Activated CD8-positive, alpha-beta memory T cell treated with anti-CD3 and anti-CD28 coated beads, Interleukin-2, amount 10 ng/mL, durations not matched to agents 7 days and 5 days (primary cell): ENCODE results near the gene UBA52. TPM values are rescaled to one million over a fixed set of nuclear protein-coding genes. Genes with fewer than 3 reads are reported as not detected.
A peak's percentile ranks its signal among the peaks of the same experiment; 100 is the strongest.
"Not testable (repeated sequence)": the region's sequence is repeated elsewhere in the genome, so short reads cannot be mapped to it uniquely, and the experiment has no call there.

Source experiments
- ATAC-seq: fragments of 150-1000 bp; cut with Tn5 transposase; one replicate; pipeline ENCODE4 v1.10.0; 2021; ENCODE audit warnings: moderate library complexity
- CTCF ChIA-PET: fragments of 350-600 bp; sonication (Branson Sonifier 250); formaldehyde crosslinking; loops from one replicate; lab custom pipeline; 2021; ENCODE audit warnings: antibody characterized with exemption; lab: Charles Lee
- DNase-seq: peaks from one replicate; pipeline ENCODE4 v3.0.0-alpha.2; 2020
- H3K27ac Mint-ChIP-seq: one replicate; pipeline ENCODE4 v1.8.0; 2021; ENCODE audit warnings: mild to moderate bottlenecking, mixed read lengths
- H3K27me3 Mint-ChIP-seq: one replicate; pipeline ENCODE4 v1.8.0; 2021; ENCODE audit warnings: mixed read lengths
- H3K36me3 Mint-ChIP-seq: one replicate; pipeline ENCODE4 v1.8.0; 2021; ENCODE audit warnings: mild to moderate bottlenecking, mixed read lengths
- H3K4me1 Mint-ChIP-seq: one replicate; pipeline ENCODE4 v1.8.0; 2021; ENCODE audit warnings: mixed read lengths
- H3K4me3 Mint-ChIP-seq: one replicate; pipeline ENCODE4 v1.8.0; 2021; ENCODE audit warnings: mild to moderate bottlenecking, moderate library complexity, mixed read lengths
- H3K9me3 Mint-ChIP-seq: one replicate; pipeline ENCODE4 v1.8.0; 2022; ENCODE audit warnings: low read depth, mixed read lengths
- total RNA-seq, 2 experiments: library from RNA; stranded (reverse); gene quantifications; one replicate each; pipeline ENCODE4 v1.2.3, GENCODE V29; 2021

The UBA52 gene
- total RNA-seq, 2 experiments from 2014 or later, result 1,256 to 1,325 TPM

DNA sequence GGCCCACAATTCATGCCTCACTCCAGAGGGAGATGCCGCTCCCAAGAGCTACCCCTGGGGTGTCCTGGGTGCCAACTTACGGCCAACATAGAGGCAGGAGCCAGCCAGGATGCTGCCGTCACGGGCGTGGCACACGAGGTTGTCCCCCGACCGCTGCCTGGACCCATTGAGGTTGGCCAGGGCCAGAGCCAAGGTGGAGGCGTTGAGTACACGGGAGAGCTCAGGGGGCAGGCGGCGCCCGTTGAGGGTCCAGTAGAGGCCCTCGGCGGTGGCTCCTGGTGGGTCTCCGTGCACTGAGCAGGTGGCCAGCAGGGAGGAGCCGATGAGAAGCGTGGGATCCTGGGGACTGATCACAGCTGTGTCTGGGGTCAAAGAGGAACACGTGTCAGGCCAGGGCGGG, 27.8 kb downstream of the UBA52 start:
- Mint-ChIP-seq H3K27ac (no peak overlapping the region), H3K27me3 (peaks cover 31% of the 10 kb centered on the region), H3K36me3 (no peaks in the 10 kb centered on the region), H3K4me1 (peaks cover 10% of the 10 kb centered on the region), H3K4me3 (no peak overlapping the region), H3K9me3 (no peaks in the 10 kb centered on the region)
- ATAC-seq (no peak), DNase-seq (no peak)
- CTCF ChIA-PET, result interaction anchor here (1.3 to 1.4 kb wide), 2 partner anchors 10 to 265 kb away, joined by 3 read pairs; partner anchors contain the start of gene REX1BD

DNA sequence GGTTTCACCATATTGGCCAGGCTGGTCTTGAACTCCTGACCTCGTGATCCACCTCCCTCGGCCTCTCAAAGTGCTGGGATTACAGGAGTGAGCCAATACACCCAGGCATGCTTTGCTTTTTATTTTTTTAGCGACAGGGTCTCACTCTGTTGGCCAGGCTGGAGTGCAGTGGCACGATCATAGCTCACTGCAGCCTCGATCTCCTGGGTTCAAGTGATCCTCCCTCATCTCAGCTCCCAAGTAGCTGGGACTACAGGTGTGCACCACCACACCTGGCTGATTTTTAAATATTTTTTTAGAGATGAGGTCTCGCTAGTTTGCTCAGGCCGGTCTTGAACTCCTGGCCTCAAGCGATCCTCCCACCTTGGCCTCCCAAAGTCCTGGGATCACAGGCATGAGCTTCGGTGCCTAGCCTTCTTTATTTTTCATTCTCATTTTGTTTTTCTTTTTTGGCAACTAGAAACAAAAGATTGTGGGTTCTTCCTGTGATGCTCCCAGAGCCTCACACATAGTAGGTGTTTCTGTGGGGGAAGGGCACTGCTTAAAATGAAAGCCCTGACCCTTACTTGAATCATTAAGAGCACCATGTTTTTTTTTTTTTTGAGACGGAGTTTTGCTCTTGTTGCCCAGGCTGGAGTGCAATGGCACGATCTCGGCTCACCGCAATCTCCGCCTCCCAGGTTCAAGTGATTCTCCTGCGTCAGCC, 29.2 kb downstream of the UBA52 start:
- ATAC-seq, H3K36me3 Mint-ChIP-seq, DNase-seq, H3K4me3 Mint-ChIP-seq, H3K9me3 Mint-ChIP-seq, CTCF ChIA-PET, H3K27ac Mint-ChIP-seq, H3K4me1 Mint-ChIP-seq: not testable (repeated sequence)
- peaks cover 36% of the 10 kb centered on the region for H3K27me3 Mint-ChIP-seq

DNA sequence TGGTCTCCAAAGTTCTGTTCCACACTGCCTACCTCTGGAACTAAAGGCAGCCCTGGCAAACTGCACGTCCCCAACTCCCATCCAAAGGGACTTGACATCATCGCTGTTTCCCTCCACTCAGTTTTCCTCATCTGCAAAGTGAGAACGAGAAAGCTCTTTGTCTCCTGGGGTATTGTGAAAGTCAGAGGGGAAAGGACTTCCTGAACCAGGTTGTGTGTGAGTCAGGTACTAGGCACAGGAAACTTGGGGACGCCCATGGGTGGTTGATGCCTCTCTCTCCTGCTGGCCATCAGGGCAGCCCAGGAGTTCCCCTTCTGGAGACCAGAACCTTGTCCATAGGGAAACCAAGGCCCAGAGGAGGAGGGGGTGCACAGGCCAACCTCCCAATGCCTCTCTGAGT, 30.2 kb downstream of the UBA52 start:
- H3K36me3 Mint-ChIP-seq, result no peaks in the 10 kb centered on the region

DNA sequence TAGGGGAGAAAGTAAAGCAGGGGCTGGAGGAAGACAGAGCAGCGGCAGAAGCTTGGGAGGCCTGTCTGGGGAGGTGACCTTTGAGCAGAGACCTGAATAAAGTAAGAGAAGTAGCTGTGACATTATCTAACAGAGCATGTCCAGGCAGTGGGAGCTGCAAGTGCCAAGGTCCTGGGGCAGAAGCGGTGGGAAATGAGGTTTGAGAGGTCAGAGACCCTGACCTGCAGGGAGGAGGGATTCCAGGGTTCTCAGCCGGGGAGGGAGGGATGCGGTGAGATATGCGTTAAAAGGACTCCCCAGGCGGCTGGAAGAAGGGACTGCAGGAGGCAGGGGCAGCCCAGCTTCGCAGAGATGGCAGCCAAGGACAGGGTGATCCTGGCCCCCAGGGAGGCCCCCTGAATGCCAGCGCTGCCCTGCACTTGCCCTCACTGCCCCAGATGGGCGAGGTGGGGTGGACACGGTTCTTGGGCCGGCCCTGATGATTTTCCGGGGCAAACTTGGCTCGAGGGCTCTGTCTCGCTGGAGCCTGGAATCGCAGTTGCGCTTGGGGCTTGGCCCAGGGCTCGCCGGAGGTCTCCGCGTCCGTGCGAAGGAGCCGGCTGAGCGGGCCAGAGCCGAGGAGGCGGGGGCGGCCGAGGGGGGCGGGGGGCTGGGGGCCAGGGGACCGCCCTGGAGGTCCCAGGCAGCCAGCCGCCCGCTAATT, 31.7 kb downstream of the UBA52 start:
- Mint-ChIP-seq H3K36me3 (no peaks in the 10 kb centered on the region), H3K27ac (no peak overlapping the region), H3K4me3 (no peak overlapping the region), H3K9me3 (no peaks in the 10 kb centered on the region), H3K27me3 (peaks cover 52% of the 10 kb centered on the region), H3K4me1 (no peaks in the 10 kb centered on the region)
- CTCF ChIA-PET, result no interaction called here
- DNase-seq (peak; percentile 52), ATAC-seq (peak; percentile 60)

More for the DNA sequence above, 30.2 kb downstream of the UBA52 start:
- no peak for ATAC-seq
- CTCF ChIA-PET, result no interaction called here
- Mint-ChIP-seq H3K27me3 (peaks cover 36% of the 10 kb centered on the region), H3K9me3 (no peaks in the 10 kb centered on the region), H3K4me1 (peaks cover 2% of the 10 kb centered on the region), H3K27ac (no peak overlapping the region), H3K4me3 (no peak overlapping the region)
- DNase-seq, result no peak

DNA sequence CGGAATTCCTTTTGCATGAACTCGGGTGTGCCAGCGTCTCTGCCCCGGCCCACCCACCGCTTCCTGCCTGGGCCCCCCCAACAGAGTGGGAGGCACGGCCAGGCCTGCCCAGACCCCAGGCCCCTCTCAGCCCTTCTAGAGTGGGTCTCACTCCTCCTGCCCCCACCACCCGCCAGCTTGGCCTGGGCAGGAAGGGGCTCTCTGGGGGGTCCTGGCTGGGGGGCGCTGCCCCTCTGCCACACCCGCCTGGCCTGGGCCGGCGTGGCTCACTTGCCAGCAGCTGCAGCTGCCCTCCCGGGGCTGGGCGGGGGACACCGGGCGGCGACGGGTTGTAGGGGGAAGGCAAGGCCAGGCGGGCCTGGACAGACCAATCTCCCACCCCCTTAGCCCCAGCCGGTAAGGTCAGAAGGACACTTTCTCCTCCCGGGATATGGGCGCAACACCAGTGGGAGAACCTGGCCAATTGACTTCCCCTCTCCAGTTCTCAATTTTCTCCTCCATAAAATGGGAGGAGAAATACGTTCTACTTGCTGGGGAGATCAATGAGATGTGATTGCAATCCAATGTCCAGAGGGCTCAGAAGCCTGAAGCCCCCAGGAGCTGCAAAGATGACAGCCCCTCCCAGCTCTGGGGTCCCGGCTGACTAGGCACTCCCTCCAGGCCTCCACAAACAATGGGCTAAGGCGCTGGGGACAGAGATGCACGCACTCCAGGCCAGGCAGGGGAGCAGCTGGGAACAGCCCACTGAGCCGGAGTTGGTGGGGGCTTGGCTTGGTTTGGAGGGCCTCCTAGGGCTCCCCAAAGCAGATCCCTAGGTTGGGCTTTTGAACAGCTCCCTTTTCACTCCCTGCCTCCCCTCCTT, 32.5 kb downstream of the UBA52 start:
- CTCF ChIA-PET, result interaction anchor here (1.4 kb wide), 1 partner anchor 10 kb away, joined by 4 read pairs; no protein-coding TSS in a partner anchor
- Mint-ChIP-seq H3K27me3 (peaks cover 60% of the 10 kb centered on the region), H3K27ac (no peak overlapping the region), H3K36me3 (no peaks in the 10 kb centered on the region), H3K4me3 (no peak overlapping the region), H3K9me3 (no peaks in the 10 kb centered on the region), H3K4me1 (no peaks in the 10 kb centered on the region)
- ATAC-seq, result no peak
- DNase-seq, result no peak

DNA sequence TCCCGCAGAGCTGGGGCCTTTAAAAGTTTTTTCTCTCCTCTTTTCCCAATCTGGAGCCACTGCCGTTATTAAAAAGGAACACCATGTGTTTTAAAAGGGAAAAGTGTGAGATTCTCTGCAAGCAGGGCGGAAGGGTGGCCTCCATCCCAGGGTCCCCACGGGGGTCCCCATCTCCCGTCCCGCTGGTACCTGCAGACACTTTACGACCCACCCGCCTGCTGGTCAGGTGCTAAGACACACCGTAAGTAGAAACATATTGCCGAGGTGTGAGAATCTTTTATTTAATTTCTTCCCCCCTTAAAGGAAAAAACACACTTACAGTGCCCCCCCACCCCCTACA, 33.1 kb downstream of the UBA52 start:
- DNase-seq (no peak), ATAC-seq (no peak)
- Mint-ChIP-seq H3K4me1 (no peaks in the 10 kb centered on the region), H3K9me3 (no peaks in the 10 kb centered on the region), H3K27ac (no peak overlapping the region), H3K36me3 (no peaks in the 10 kb centered on the region), H3K4me3 (no peak overlapping the region), H3K27me3 (peaks cover 66% of the 10 kb centered on the region)
- CTCF ChIA-PET, result interaction anchor here (1.4 kb wide), 1 partner anchor 11 kb away, joined by 4 read pairs; no protein-coding TSS in a partner anchor

DNA sequence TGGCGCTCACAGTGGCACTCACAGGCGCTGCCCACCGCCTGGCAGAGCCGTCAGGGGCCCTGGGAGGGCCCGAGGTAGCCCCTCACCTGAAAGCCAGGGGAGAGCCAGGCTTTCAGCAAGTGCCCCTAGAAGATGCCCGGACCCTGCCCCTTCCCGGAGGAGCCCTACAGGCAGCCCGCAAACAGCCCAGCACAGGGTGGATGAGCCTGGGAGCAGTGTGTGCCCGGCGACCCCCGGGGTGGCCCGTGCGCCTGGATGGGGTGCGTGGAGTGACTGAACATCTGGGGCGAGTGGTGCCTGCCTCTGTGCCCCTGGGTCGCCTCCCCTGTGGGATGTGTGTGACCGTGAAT, 33.5 kb downstream of the UBA52 start:
- H3K27ac Mint-ChIP-seq, result no peak overlapping the region
- no peaks in the 10 kb centered on the region for H3K9me3 Mint-ChIP-seq

DNA sequence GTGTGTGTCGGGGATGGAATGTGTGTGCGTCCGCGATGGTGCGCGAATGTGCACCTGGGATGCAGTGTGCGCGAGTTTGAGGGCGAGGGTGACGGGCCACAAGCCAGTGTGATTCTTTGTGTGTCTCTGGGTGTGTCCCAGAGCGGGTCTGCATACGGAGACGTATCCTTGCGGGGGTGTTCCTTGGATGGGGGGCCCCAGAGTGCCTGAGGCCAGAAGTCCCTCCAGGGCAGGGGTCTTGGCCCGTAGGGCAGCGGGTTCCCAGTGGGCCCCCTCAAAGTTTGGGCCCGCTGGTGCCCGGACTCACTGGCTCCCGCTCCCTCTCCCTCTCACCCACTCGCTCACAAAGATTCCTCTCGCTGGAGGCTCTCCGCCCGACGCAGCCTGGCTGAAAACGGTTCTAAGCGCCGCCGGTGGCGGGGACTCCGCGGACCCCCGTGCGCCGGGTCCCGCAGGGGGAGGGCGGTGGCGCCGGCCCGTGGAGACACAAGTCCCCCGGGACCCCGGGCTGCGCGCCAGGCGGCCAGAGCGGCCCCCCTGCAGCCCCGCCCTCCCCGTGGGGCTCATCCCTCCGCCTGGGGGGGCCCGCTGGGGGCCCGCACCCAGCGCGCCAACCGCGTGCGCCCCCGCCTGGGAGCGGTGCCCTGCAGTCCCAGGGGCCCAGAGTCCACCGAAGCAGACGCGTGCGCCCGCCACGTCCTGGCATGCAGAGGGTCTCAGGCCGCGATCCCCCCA, 34.1 kb downstream of the UBA52 start:
- Mint-ChIP-seq H3K36me3 (no peaks in the 10 kb centered on the region), H3K4me1 (no peaks in the 10 kb centered on the region), H3K27ac (no peak overlapping the region), H3K9me3 (no peaks in the 10 kb centered on the region), H3K4me3 (no peak overlapping the region), H3K27me3 (peaks cover 74% of the 10 kb centered on the region)
- DNase-seq (no peak), ATAC-seq (no peak)
- CTCF ChIA-PET, result interaction anchor here (1.4 kb wide), 1 partner anchor 12 kb away, joined by 4 read pairs; no protein-coding TSS in a partner anchor

More for the DNA sequence above, 33.5 kb downstream of the UBA52 start:
- H3K4me3 Mint-ChIP-seq, result no peak overlapping the region
- no peak for DNase-seq
- peaks cover 69% of the 10 kb centered on the region for H3K27me3 Mint-ChIP-seq
- H3K36me3 Mint-ChIP-seq, result no peaks in the 10 kb centered on the region
- ATAC-seq, result no peak
- CTCF ChIA-PET, result interaction anchor here (1.4 kb wide), 1 partner anchor 11 kb away, joined by 4 read pairs; no protein-coding TSS in a partner anchor
- H3K4me1 Mint-ChIP-seq, result no peaks in the 10 kb centered on the region

DNA sequence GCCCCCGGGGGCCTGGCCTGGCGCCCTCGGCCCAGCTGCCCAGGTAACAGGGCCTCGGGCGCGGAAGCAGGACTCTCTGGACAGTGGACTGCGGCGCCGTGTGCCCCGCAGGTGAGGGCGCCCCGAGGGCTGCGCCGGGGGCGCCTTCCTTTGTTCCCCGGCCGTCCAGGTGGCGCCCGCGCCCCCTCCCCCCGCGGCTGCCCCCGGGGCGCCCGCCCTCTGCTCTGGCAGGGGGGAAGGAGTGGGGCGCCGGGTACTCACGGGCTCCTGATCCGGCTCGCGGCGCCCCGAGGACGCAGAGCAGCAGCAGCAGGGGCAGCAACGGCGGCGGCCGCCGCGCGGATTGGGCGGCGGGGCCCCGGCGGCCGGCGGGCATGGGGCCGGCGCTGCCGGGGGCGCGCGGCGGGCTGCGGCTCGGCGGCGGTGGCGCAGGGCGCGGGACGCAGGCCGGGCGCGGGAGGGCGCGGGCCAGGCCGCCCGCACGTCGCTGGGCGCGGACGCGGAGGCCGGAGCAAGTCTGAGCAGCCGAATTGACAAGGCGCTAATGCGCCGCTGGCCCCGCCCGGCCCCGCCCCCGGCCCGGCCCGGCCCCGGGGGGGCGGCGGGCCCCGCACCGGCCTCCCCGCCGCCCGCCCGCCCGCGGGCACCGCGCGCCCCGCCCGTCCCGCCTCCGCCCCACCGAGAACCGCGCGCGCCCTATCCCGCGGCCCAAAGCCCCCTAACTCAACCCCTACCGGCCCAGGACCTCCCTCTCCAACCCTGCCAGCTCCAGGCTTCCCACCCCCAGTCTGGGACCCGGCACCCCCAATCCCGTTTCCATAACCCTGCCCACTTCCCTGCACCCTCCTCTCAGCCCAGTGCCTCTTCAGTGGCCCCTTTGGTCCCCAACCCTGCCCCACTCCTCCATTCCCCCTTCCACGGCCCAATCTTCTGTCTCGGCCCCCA, 34.9 kb downstream of the UBA52 start, which contains the start of gene CRLF1:
CRLF1 (minus strand) TSS at position 519 of the 945 bp plus-strand sequence; CDS start at position 376, 143 bp downstream.
- Mint-ChIP-seq H3K27ac (no peak within 1 kb of the TSS), H3K9me3 (no peaks in the 10 kb centered on the region), H3K4me3 (no peak within 1 kb of the TSS), H3K27me3 (peaks cover 77% of the 10 kb centered on the region), H3K36me3 (no peaks in the 10 kb centered on the region), H3K4me1 (peaks cover 4% of the 10 kb centered on the region)
- no peak for DNase-seq
- no peak for ATAC-seq
- CTCF ChIA-PET, result no interaction called here

DNA sequence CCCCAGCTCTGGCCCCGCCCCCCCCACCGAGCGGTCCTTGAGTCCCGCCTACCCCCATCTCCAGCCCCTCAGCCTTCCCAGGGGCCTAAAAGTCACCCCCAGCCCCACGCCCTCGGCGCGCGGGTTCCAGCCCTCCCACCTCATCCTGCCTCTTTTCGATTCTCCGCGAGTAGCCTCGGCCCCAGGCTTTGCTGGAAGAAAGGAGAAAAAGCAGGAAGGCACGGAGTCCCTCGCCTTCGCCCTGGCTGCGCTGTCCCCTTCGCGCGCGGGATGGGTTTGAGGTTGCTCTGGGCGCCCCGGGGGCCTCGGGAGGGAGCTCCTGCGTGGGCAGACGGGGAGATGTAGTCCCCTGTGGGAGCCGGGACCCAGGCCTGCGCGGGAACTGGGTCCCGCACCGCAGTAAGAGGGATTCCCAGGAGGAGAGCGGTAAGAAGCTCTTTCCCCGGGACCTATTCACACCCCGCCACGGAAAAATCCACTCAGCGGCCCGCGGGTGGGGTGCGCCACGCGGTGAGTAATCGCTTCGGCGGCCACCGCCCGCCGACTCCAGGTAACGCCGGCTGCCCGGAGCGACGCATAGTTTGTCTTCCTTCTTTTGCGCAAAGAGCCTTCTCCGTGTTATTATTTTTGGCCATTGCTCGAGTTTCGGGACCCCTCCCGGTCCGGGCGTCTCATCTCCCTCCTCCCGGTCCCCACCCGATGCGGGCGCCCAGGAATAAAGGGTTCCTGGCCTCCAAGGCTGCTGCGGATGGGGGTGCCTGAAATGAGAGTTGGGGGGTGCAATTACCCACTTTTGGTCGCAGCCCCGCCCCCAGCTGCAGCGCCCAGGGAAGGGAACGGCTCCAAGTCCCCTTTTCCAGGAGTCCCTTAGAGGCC, 35.8 kb downstream of the UBA52 start:
- no peak for ATAC-seq
- Mint-ChIP-seq H3K4me1 (peaks cover 8% of the 10 kb centered on the region), H3K27ac (no peak overlapping the region), H3K9me3 (no peaks in the 10 kb centered on the region), H3K4me3 (no peak overlapping the region), H3K36me3 (no peaks in the 10 kb centered on the region), H3K27me3 (peaks cover 77% of the 10 kb centered on the region)
- no peak for DNase-seq
- CTCF ChIA-PET, result no interaction called here

DNA sequence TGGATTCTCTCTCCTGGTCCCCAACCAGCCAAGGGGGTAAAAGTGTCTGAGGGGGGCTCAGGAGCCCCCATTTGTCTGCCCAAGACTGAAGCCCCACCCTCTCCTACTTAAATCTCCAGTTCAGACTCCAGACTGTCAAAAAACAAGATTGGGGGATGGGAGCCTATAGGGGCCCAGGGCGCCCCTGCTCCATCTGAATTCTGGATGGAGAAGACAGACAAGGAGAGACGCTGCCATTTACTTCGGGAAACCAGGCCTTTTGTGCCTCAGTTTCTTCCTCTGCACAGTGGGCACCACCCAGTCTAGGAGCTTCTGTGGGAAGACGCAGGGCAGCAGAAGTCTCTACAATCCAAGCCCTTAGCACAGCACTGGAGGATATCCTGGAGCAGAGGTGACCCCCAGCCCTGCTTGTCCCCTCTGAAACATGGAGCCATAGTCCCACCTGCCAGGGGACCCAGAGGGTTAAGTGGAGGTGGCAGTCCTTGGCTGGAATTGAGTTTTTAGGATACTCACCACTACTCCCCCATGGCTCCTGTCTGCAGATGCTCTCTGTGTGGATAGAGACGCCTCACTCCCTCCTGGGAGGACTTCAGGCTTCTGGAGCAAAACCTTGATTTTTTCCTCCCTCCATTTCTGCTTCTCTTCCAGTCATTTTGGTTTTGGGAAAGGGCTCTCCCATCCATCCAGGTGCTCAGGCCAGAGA, 36.6 kb downstream of the UBA52 start:
- CTCF ChIA-PET, result no interaction called here

More for the DNA sequence above, 36.6 kb downstream of the UBA52 start:
- no peaks in the 10 kb centered on the region for H3K9me3 Mint-ChIP-seq
- DNase-seq (no peak), ATAC-seq (no peak)
- H3K4me1 Mint-ChIP-seq, result peaks cover 9% of the 10 kb centered on the region
- no peak overlapping the region for H3K4me3 Mint-ChIP-seq
- no peak overlapping the region for H3K27ac Mint-ChIP-seq
- H3K36me3 Mint-ChIP-seq, result no peaks in the 10 kb centered on the region
- peaks cover 73% of the 10 kb centered on the region for H3K27me3 Mint-ChIP-seq
